ENCODE measurements around the gene BABAM2. TPM values are rescaled to one million over a fixed set of nuclear protein-coding genes. Genes with fewer than 3 reads are reported as not detected.
"Not testable (repeated sequence)": the region's sequence is repeated elsewhere in the genome, so short reads cannot be mapped to it uniquely, and the experiment has no call there.

The BABAM2 gene
- 10 to 100 TPM; 55.4 to 60.7 (median 57.1) TPM for polyA plus RNA-seq (ENCODE audit: insufficient read length in 4 of 4)

- DNase-seq (ENCODE audit: low read depth in 4 of 4, low spot score in 3 of 4): peak; percentile 74 to 86 (median 80)
Observed at GRCh38 chr2:27890146-27890923, at the start of gene BABAM2, which contains the start of gene RBKS. BABAM2 (plus strand) TSS chr2:27890729; CDS start chr2:27894557, 3,828 bp downstream. RBKS (minus strand) TSS chr2:27890387; CDS start chr2:27890345, 42 bp downstream.

GRCh38 chr2:27842894-27843293, 47.6 kb upstream of the BABAM2 start:
- no peak for DNase-seq (ENCODE audit: low read depth in 4 of 4, low spot score in 3 of 4)

GRCh38 chr2:27843992-27844391, 46.5 kb upstream of the BABAM2 start:
- DNase-seq (ENCODE audit: low read depth in 4 of 4, low spot score in 3 of 4): no peak

- no peak for DNase-seq (ENCODE audit: low read depth in 4 of 4, low spot score in 3 of 4)
Observed at GRCh38 chr2:27844821-27845255, 45.7 kb upstream of the BABAM2 start.

GRCh38 chr2:27847333-27847732, 43.2 kb upstream of the BABAM2 start:
- DNase-seq (ENCODE audit: low read depth in 4 of 4, low spot score in 3 of 4): no peak

GRCh38 chr2:27849558-27850205, 40.8 kb upstream of the BABAM2 start:
- no peak for DNase-seq (ENCODE audit: low read depth in 4 of 4, low spot score in 3 of 4)

GRCh38 chr2:27852691-27853090, 37.8 kb upstream of the BABAM2 start:
- DNase-seq (ENCODE audit: low read depth in 4 of 4, low spot score in 3 of 4): no peak

GRCh38 chr2:27854229-27854862, 36.2 kb upstream of the BABAM2 start:
- no peak for DNase-seq (ENCODE audit: low read depth in 4 of 4, low spot score in 3 of 4)

GRCh38 chr2:27855476-27855875, 35.1 kb upstream of the BABAM2 start:
- DNase-seq (ENCODE audit: low read depth in 4 of 4, low spot score in 3 of 4): no peak

- DNase-seq (ENCODE audit: low read depth in 4 of 4, low spot score in 3 of 4): no peak
Observed at GRCh38 chr2:27856386-27856785, 34.1 kb upstream of the BABAM2 start.

GRCh38 chr2:27856956-27857355, 33.6 kb upstream of the BABAM2 start:
- DNase-seq (ENCODE audit: low read depth in 4 of 4, low spot score in 3 of 4): no peak

- no peak for DNase-seq (ENCODE audit: low read depth in 4 of 4, low spot score in 3 of 4)
Observed at GRCh38 chr2:27857417-27858172, 32.9 kb upstream of the BABAM2 start.

GRCh38 chr2:27860111-27860510, 30.4 kb upstream of the BABAM2 start:
- DNase-seq (ENCODE audit: low read depth in 4 of 4, low spot score in 3 of 4): no peak

GRCh38 chr2:27863146-27863545, 27.4 kb upstream of the BABAM2 start:
- no peak for DNase-seq (ENCODE audit: low read depth in 4 of 4, low spot score in 3 of 4)

GRCh38 chr2:27863955-27864354, 26.6 kb upstream of the BABAM2 start:
- not testable (repeated sequence) for DNase-seq (ENCODE audit: low read depth in 4 of 4, low spot score in 3 of 4)

- no peak for DNase-seq (ENCODE audit: low read depth in 4 of 4, low spot score in 3 of 4)
Observed at GRCh38 chr2:27866237-27866636, 24.3 kb upstream of the BABAM2 start.

- no peak for DNase-seq (ENCODE audit: low read depth in 4 of 4, low spot score in 3 of 4)
Observed at GRCh38 chr2:27869763-27870162, 20.8 kb upstream of the BABAM2 start.

GRCh38 chr2:27870724-27871123, 19.8 kb upstream of the BABAM2 start:
- no peak for DNase-seq (ENCODE audit: low read depth in 4 of 4, low spot score in 3 of 4)

- DNase-seq (ENCODE audit: low read depth in 4 of 4, low spot score in 3 of 4): no peak
Observed at GRCh38 chr2:27871802-27872201, 18.7 kb upstream of the BABAM2 start.

GRCh38 chr2:27873091-27873490, 17.4 kb upstream of the BABAM2 start:
- no peak for DNase-seq (ENCODE audit: low read depth in 4 of 4, low spot score in 3 of 4)

Measured in right renal pelvis (tissue), 4 donors.